Prostate gland (tissue), 2 donors: ENCODE measurements around the gene SSTR3. TPM values are rescaled to one million over a fixed set of nuclear protein-coding genes. Genes with fewer than 3 reads are reported as not detected.

ENCODE experiments used
- DNase-seq: peaks from one replicate; pipeline ENCODE4 v3.0.0-alpha.2; 2019; ENCODE audit warnings: low spot score
- H3K27ac ChIP-seq, 2 donors: fragments of 200-600 bp; sonication (generic); 2 replicates each; pipeline ENCODE4 v1.5.1; 2017 to 2019
- H3K27me3 ChIP-seq: fragments of 200-600 bp; sonication (generic); replicated peaks from 2 replicates; pipeline ENCODE4 v1.5.1; 2019; ENCODE audit not compliant: insufficient read depth
- H3K36me3 ChIP-seq, 2 donors: fragments of 200-600 bp; sonication (generic); 1 replicate in 1 of 2; 2 replicates in 1 of 2; pipeline versions ENCODE4 v1.5.1 to v1.8.1; 2017 to 2019
- H3K4me1 ChIP-seq: fragments of 200-600 bp; sonication (generic); replicated peaks from 2 replicates; pipeline ENCODE4 v1.5.1; 2019
- H3K4me3 ChIP-seq, 2 donors: fragments of 200-600 bp; sonication (generic); 2 replicates each; pipeline ENCODE4 v1.5.1; 2017 to 2019
- H3K9me3 ChIP-seq: fragments of 200-600 bp; sonication (generic); 2 replicates; pipeline ENCODE4 v1.5.1; 2017
- POLR2A ChIP-seq: fragments of 450-650 bp; IDR thresholded peaks from one replicate; pipeline ENCODE4 v1.6.1; 2016; ENCODE audit warnings: antibody characterized with exemption, mild to moderate bottlenecking
- POLR2AphosphoS5 ChIP-seq: sonication (generic); formaldehyde crosslinking; IDR thresholded peaks from one replicate; pipeline ENCODE4 v1.6.1; 2017; ENCODE audit warnings: antibody characterized with exemption
- WGBS: methylation state at CpG from one replicate; pipeline ENCODE4 v1.1.5; 2018; 5-methylcytosine and 5-hydroxymethylcytosine counted together
- intact Hi-C: fragments of 100-400 bp; cut with DNase I; formaldehyde crosslinking; loops from one replicate; pipeline ENCODE4 v1.14.2; 2022
- total RNA-seq, 2 donors: library from RNA; depleted of rRNA; stranded (reverse); fragments of >200 nt; gene quantifications; one replicate each; pipeline ENCODE4 v1.1.0, GENCODE V29; 2016
- TF ChIP-seq, protein P1 (sequence below), 4 experiments: fragments of 200-600 bp in 2 of 4; fragments of 450-650 bp in 2 of 4; sonication (generic) in 2 of 4; IDR thresholded peaks; 1 replicate in 3 of 4; 2 replicates in 1 of 4; pipeline ENCODE4 v1.5.1; 2016 to 2019; ENCODE audit warnings: antibody characterized with exemption in 4 of 4, mild to moderate bottlenecking in 2 of 4, moderate library complexity in 2 of 4

The SSTR3 gene
- total RNA-seq, 2 donors from 2014 or later: 46.4 TPM; not detected in 1

- Histone ChIP-seq H3K9me3 (no peaks in the 10 kb centered on the region), H3K27me3 (peaks cover 11% of the 10 kb centered on the region), H3K36me3 (no peaks in the 10 kb centered on the region), H3K4me1 (no peaks in the 10 kb centered on the region), H3K27ac (no peak overlapping the region), H3K4me3 (no peak overlapping the region)
- intact Hi-C loops: no loop called here
- no peak for DNase-seq
- WGBS: 81% methylated on average over 9 of the region's 9 CpGs
- TF ChIP-seq, protein P1, sequence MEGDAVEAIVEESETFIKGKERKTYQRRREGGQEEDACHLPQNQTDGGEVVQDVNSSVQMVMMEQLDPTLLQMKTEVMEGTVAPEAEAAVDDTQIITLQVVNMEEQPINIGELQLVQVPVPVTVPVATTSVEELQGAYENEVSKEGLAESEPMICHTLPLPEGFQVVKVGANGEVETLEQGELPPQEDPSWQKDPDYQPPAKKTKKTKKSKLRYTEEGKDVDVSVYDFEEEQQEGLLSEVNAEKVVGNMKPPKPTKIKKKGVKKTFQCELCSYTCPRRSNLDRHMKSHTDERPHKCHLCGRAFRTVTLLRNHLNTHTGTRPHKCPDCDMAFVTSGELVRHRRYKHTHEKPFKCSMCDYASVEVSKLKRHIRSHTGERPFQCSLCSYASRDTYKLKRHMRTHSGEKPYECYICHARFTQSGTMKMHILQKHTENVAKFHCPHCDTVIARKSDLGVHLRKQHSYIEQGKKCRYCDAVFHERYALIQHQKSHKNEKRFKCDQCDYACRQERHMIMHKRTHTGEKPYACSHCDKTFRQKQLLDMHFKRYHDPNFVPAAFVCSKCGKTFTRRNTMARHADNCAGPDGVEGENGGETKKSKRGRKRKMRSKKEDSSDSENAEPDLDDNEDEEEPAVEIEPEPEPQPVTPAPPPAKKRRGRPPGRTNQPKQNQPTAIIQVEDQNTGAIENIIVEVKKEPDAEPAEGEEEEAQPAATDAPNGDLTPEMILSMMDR (IDR thresholded peaks at IDR 0.05): no peak
- TF ChIP-seq POLR2AphosphoS5: no peak
- TF ChIP-seq POLR2A: no peak
Measured at GRCh38 chr22:37258005-37258752, 45.9 kb upstream of the SSTR3 start.

DNA sequence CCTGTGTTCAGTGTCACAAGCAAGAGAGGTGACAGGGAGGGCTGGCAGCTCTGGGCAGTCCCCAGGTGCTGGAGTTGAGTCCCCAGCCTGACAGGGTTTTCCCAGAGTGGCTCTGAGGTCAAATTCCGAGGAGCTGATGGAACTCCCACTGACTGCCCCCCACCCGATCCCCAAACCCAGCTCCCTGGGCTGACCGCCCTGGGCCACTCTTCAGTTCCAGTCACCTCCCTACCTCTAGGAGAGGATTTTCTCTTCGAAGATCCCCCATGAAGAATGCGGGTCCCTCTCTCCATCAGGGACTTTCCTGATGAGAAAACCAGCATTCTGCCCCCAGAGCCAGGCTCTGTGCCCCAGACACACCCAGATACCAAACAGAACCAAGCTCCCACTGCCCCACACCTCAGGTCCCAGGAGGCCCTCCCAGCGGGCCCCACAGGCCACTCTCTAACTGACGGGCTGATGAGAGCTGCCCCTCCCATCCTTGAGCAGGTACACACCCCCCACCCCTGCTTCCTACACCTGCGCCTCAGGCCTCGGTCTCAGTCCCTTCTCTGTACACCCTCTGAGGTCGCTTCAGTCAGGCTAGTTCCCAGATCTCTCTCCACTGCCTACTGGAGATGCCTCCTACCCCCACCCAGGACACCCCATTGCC is 43.9 kb upstream of the SSTR3 start:
- intact Hi-C loops: no loop called here
- no peak for DNase-seq
- Histone ChIP-seq H3K9me3 (no peaks in the 10 kb centered on the region), H3K27me3 (peaks cover 11% of the 10 kb centered on the region), H3K36me3 (no peaks in the 10 kb centered on the region), H3K4me1 (no peaks in the 10 kb centered on the region), H3K27ac (no peak overlapping the region), H3K4me3 (no peak overlapping the region)
- WGBS: 67% methylated on average over 10 of the region's 10 CpGs
- no peak for TF ChIP-seq POLR2AphosphoS5

DNA sequence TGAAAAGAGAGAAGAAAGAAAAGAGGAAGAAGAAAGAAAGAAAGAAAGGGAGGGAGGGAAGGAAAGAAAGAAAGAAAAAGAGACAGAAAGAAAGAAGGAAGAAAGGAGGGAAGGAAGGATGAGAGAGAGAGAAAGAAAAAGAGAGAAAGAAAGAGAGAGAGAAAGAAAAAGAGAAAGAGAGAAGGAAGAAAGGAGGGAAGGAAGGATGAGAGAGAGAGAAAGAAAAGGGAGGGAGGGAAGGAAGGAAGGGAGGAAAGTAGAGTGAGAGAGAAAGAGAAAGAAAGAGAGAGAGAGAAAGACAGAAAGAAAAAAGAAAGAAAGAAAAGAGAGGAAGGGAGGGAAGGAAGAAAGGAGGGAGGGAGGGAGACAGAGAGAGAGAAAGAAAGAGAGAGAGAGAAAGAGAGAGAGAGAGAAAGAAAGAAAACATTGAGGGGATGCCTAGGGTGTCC is 43.3 kb upstream of the SSTR3 start:
- DNase-seq: no peak
- no peaks in the 10 kb centered on the region for H3K9me3 ChIP-seq
- H3K27ac ChIP-seq: no peak overlapping the region
- peaks cover 11% of the 10 kb centered on the region for H3K27me3 ChIP-seq
- intact Hi-C loops: no loop called here
- TF ChIP-seq POLR2A: no peak
- TF ChIP-seq POLR2AphosphoS5: no peak
- TF ChIP-seq, protein P1 (IDR thresholded peaks at IDR 0.05): no peak
- no peaks in the 10 kb centered on the region for H3K36me3 ChIP-seq
- H3K4me1 ChIP-seq: no peaks in the 10 kb centered on the region
- no peak overlapping the region for H3K4me3 ChIP-seq

DNA sequence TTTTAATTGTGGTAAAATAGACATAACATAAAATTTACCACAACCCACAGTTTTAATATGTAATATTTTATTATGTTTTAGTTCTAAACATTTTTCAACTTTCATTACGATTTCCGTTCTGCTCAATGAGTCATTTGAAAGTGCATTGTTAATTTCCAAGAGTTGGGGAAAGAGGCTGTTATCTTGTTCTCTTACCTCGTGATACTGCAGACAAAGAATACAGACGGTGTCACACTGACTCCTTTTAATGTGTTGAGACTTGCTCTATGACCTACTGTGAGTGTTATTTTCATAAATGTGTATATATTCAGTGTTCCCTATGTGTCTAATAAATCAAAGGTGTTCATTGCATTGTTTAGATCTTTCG is 42.6 kb upstream of the SSTR3 start:
- no peak for DNase-seq
- intact Hi-C loops: no loop called here
- H3K27me3 ChIP-seq: peaks cover 11% of the 10 kb centered on the region
- 48% methylated on average over 5 of the region's 5 CpGs for WGBS
- TF ChIP-seq POLR2A (no peak), POLR2AphosphoS5 (no peak)
- TF ChIP-seq, protein P1 (IDR thresholded peaks at IDR 0.05): no peak
- H3K4me1 ChIP-seq: no peaks in the 10 kb centered on the region
- H3K9me3 ChIP-seq: no peaks in the 10 kb centered on the region
- H3K4me3 ChIP-seq: no peak overlapping the region
- no peaks in the 10 kb centered on the region for H3K36me3 ChIP-seq
- no peak overlapping the region for H3K27ac ChIP-seq

DNA sequence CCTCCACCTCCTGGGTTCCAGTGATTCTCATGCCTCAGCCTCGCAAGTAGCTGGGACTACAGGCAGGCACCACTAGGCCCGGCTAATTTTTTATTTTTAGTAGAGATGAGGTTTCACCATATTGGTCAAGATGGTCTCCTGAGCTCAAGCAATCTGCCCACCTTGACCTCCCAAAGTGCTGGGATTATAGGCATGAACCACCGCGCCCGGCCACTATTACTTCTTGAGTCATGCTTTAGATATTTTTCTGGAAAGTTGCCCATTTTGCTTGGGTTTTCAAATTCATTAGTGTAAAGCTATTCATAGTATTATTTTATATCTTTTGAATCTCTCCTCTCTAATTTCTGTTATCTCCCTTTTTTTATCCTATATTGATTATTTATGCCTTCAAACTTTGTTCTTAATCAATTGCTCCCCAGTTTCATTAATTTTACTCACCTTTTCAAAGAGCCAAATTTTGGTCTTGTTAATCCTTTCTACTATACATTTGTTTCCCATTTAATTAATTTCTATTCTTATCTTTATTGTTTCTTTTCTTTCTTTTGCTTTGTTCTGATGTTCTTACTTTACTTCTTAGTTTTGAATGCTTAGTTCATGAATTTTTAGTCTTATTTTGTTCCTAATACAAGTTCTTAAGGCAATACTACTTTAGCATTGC is 42.1 kb upstream of the SSTR3 start:
- no peak for DNase-seq
- Histone ChIP-seq H3K4me3 (no peak overlapping the region), H3K27me3 (peaks cover 11% of the 10 kb centered on the region), H3K36me3 (no peaks in the 10 kb centered on the region), H3K27ac (no peak overlapping the region), H3K9me3 (no peaks in the 10 kb centered on the region), H3K4me1 (no peaks in the 10 kb centered on the region)
- intact Hi-C loops: no loop called here
- 91% methylated on average over 5 of the region's 5 CpGs for WGBS
- TF ChIP-seq POLR2AphosphoS5: no peak
- TF ChIP-seq, protein P1 (IDR thresholded peaks at IDR 0.05): no peak
- TF ChIP-seq POLR2A: no peak
